Stimulated activated CD8-positive, alpha-beta memory T cell treated with anti-CD3 and anti-CD28 coated beads, Interleukin-4, amount 100 ng/mL, for 1 hour (primary cell): ENCODE data around the gene TMEM135.
A peak's percentile ranks its signal among the peaks of the same experiment; 100 is the strongest.
"Not testable (repeated sequence)": the region's sequence is repeated elsewhere in the genome, so short reads cannot be mapped to it uniquely, and the experiment has no call there.

Experiments used
- DNase-seq, 2 donors: peaks; one replicate each; pipeline ENCODE4 v3.0.0-alpha.2; 2020; ENCODE audit warnings: low read depth in 2 of 2, low spot score in 1 of 2

Gene TMEM135

GRCh38 chr11:87037450-87038234, at the start of gene TMEM135:
TMEM135 (plus strand) TSS chr11:87037934; CDS start chr11:87038046, 112 bp downstream.
- DNase-seq = peak; percentile 69 to 80

GRCh38 chr11:86988351-86988881, 49.3 kb upstream of the TMEM135 start:
- no peak for DNase-seq

- no peak for DNase-seq
These were observed 47.7 kb upstream of the TMEM135 start for GRCh38 chr11:86990031-86990430.

GRCh38 chr11:86990515-86990914, 47.2 kb upstream of the TMEM135 start:
- no peak for DNase-seq

GRCh38 chr11:86991341-86991740, 46.4 kb upstream of the TMEM135 start:
- no peak for DNase-seq

GRCh38 chr11:86992340-86992739, 45.4 kb upstream of the TMEM135 start:
- DNase-seq = not testable (repeated sequence)

- DNase-seq = no peak
These were observed 44.7 kb upstream of the TMEM135 start for GRCh38 chr11:86993031-86993430.

GRCh38 chr11:86996953-86997570, 40.7 kb upstream of the TMEM135 start:
- no peak for DNase-seq

- DNase-seq = no peak
These were observed 38.3 kb upstream of the TMEM135 start for GRCh38 chr11:86999388-86999787.

GRCh38 chr11:86999859-87000753, 37.6 kb upstream of the TMEM135 start:
- DNase-seq = no peak

GRCh38 chr11:87002918-87003317, 34.8 kb upstream of the TMEM135 start:
- no peak for DNase-seq

GRCh38 chr11:87004281-87004680, 33.5 kb upstream of the TMEM135 start:
- DNase-seq = not testable (repeated sequence)

- no peak for DNase-seq
These were observed 32.2 kb upstream of the TMEM135 start for GRCh38 chr11:87005569-87005921.

- DNase-seq = no peak
These were observed 31.7 kb upstream of the TMEM135 start for GRCh38 chr11:87006035-87006434.

GRCh38 chr11:87007963-87008362, 29.8 kb upstream of the TMEM135 start:
- DNase-seq = no peak

GRCh38 chr11:87012089-87012488, 25.6 kb upstream of the TMEM135 start:
- DNase-seq = no peak

GRCh38 chr11:87012673-87013072, 25.1 kb upstream of the TMEM135 start:
- DNase-seq = no peak

GRCh38 chr11:87013912-87014825, 23.6 kb upstream of the TMEM135 start:
- no peak for DNase-seq

- DNase-seq = no peak
These were observed 22.1 kb upstream of the TMEM135 start for GRCh38 chr11:87015645-87016044.

- DNase-seq = no peak
These were observed 18.0 kb upstream of the TMEM135 start for GRCh38 chr11:87019613-87020271.
